H9 (cell line): ENCODE data around the gene ENHO. TPM values are rescaled to one million over a fixed set of nuclear protein-coding genes. Genes with fewer than 3 reads are reported as not detected.

ENCODE experiments used
- DNase-seq: peaks from one replicate; pipeline ENCODE4 v3.0.0-alpha.2; 2017
- H2AFZ ChIP-seq: one replicate; pipeline ENCODE4 v1.6.1; 2013; ENCODE audit warnings: mild to moderate bottlenecking, low read length, control low read depth, moderate library complexity
- H2AK5ac ChIP-seq: 2 replicates; pipeline ENCODE4 v1.6.1; 2013; ENCODE audit warnings: low read length, control low read depth, mixed read lengths; ENCODE audit not compliant: insufficient read length
- H2BK120ac ChIP-seq: one replicate; pipeline ENCODE4 v1.6.1; 2013; ENCODE audit warnings: low read depth, mild to moderate bottlenecking, low read length, control low read depth, inconsistent platforms; ENCODE audit not compliant: poor library complexity, severe bottlenecking
- H2BK12ac ChIP-seq: 2 replicates; pipeline ENCODE4 v1.6.1; 2013; ENCODE audit warnings: low read length, control low read depth, mixed read lengths, low read depth; ENCODE audit not compliant: insufficient read length
- H2BK15ac ChIP-seq: 2 replicates; pipeline ENCODE4 v1.6.1; 2013; ENCODE audit warnings: low read depth, low read length, control low read depth
- H2BK20ac ChIP-seq: one replicate; pipeline ENCODE4 v1.6.1; 2013; ENCODE audit warnings: low read depth, mild to moderate bottlenecking, low read length, control low read depth, inconsistent platforms; ENCODE audit not compliant: poor library complexity, severe bottlenecking
- H2BK5ac ChIP-seq: 2 replicates; pipeline ENCODE4 v1.6.1; 2013; ENCODE audit warnings: low read length, control low read depth, mixed read lengths; ENCODE audit not compliant: insufficient read length
- H3K14ac ChIP-seq: 2 replicates; pipeline ENCODE4 v1.6.1; 2013; ENCODE audit warnings: low read length, control low read depth; ENCODE audit not compliant: insufficient read depth
- H3K18ac ChIP-seq: 2 replicates; pipeline ENCODE4 v1.6.1; 2013; ENCODE audit warnings: low read depth, mild to moderate bottlenecking, mixed read lengths, low read length, control low read depth; ENCODE audit not compliant: insufficient read length
- H3K23ac ChIP-seq: 2 replicates; pipeline ENCODE4 v1.6.1; 2013; ENCODE audit warnings: low read length, control low read depth, mixed read lengths, low read depth; ENCODE audit not compliant: insufficient read length
- H3K23me2 ChIP-seq: 2 replicates; pipeline ENCODE4 v1.6.1; 2013; ENCODE audit warnings: low read depth, mild to moderate bottlenecking, mixed read lengths, low read length, control low read depth; ENCODE audit not compliant: insufficient read length, poor library complexity, severe bottlenecking
- H3K27ac ChIP-seq: 2 replicates; pipeline ENCODE4 v1.5.1; 2013; ENCODE audit warnings: low read length, control low read depth, mixed read lengths, low read depth; ENCODE audit not compliant: insufficient read length
- H3K27me3 ChIP-seq: 2 replicates; pipeline ENCODE4 v1.6.1; 2013; ENCODE audit warnings: low read length, control low read depth, inconsistent platforms; ENCODE audit not compliant: insufficient read depth
- H3K4ac ChIP-seq: 2 replicates; pipeline ENCODE4 v1.6.1; 2013; ENCODE audit warnings: low read depth, mild to moderate bottlenecking, control low read depth, inconsistent platforms, low read length, moderate library complexity
- H3K4me1 ChIP-seq: 2 replicates; pipeline ENCODE4 v1.6.1; 2013; ENCODE audit warnings: low read length, control low read depth, inconsistent platforms; ENCODE audit not compliant: insufficient read depth
- H3K4me2 ChIP-seq: 2 replicates; pipeline ENCODE4 v1.6.1; 2013; ENCODE audit warnings: low read length, control low read depth, mixed read lengths; ENCODE audit not compliant: insufficient read length, insufficient read depth
- H3K56ac ChIP-seq: 2 replicates; pipeline ENCODE4 v1.6.1; 2013; ENCODE audit warnings: low read depth, mild to moderate bottlenecking, mixed read lengths, low read length, control low read depth; ENCODE audit not compliant: insufficient read length
- H3K79me1 ChIP-seq: 2 replicates; pipeline ENCODE4 v1.6.1; 2013; ENCODE audit warnings: low read depth, mild to moderate bottlenecking, moderate library complexity, low read length, control low read depth, inconsistent platforms; ENCODE audit not compliant: insufficient read depth, poor library complexity, severe bottlenecking
- H3K79me2 ChIP-seq: 2 replicates; pipeline ENCODE4 v1.6.1; 2013; ENCODE audit warnings: low read length, control low read depth, inconsistent platforms; ENCODE audit not compliant: insufficient read depth
- H3K9ac ChIP-seq: 2 replicates; pipeline ENCODE4 v1.6.1; 2013; ENCODE audit warnings: low read length, control low read depth, mixed read lengths; ENCODE audit not compliant: insufficient read length; ENCODE audit errors: extremely low read depth
- H3K9me3 ChIP-seq: one replicate; pipeline ENCODE4 v1.6.1; 2013; ENCODE audit warnings: low read depth, low read length, inconsistent platforms; ENCODE audit not compliant: control insufficient read depth
- H3T11ph ChIP-seq: one replicate; pipeline ENCODE4 v1.6.1; 2013; ENCODE audit warnings: mild to moderate bottlenecking, low read length, control low read depth, inconsistent platforms
- H4K20me1 ChIP-seq: one replicate; pipeline ENCODE4 v1.6.1; 2013; ENCODE audit not compliant: control insufficient read depth, insufficient read length, insufficient read depth
- H4K5ac ChIP-seq: 2 replicates; pipeline ENCODE4 v1.6.1; 2013; ENCODE audit warnings: low read depth, mild to moderate bottlenecking, mixed read lengths, low read length, control low read depth; ENCODE audit not compliant: insufficient read length
- H4K8ac ChIP-seq: replicated peaks from 2 replicates; pipeline ENCODE4 v1.6.1; 2013; ENCODE audit warnings: low read length, control low read depth, mixed read lengths, low read depth; ENCODE audit not compliant: insufficient read length
- H4K91ac ChIP-seq: 2 replicates; pipeline ENCODE4 v1.6.1; 2013; ENCODE audit warnings: low read depth, mild to moderate bottlenecking, moderate library complexity, mixed read lengths, low read length, control low read depth; ENCODE audit not compliant: insufficient read length
- H3K27ac Mint-ChIP-seq, 3 experiments: 2 replicates in 2 of 3; 3 replicates in 1 of 3; pipeline ENCODE4 v1.8.0; 2020 to 2021; ENCODE audit warnings: mixed read lengths in 3 of 3, mild to moderate bottlenecking in 1 of 3, moderate library complexity in 1 of 3
- H3K27me3 Mint-ChIP-seq: 2 replicates; pipeline ENCODE4 v1.8.0; 2021; ENCODE audit warnings: low read depth, mild to moderate bottlenecking, moderate library complexity, mixed read lengths
- H3K36me3 Mint-ChIP-seq, 3 experiments: 2 replicates in 2 of 3; 3 replicates in 1 of 3; pipeline ENCODE4 v1.8.0; 2020 to 2021; ENCODE audit warnings: low read depth in 3 of 3, mixed read lengths in 3 of 3; ENCODE audit not compliant: insufficient read depth in 1 of 3
- H3K4me1 Mint-ChIP-seq, 2 experiments: 2 replicates each; pipeline ENCODE4 v1.8.0; 2020; ENCODE audit warnings: mixed read lengths in 2 of 2
- H3K4me3 Mint-ChIP-seq, 2 experiments: 2 replicates in 1 of 2; 3 replicates in 1 of 2; pipeline ENCODE4 v1.8.0; 2020 to 2021; ENCODE audit warnings: mild to moderate bottlenecking in 2 of 2, mixed read lengths in 2 of 2, moderate library complexity in 1 of 2
- H3K9me3 Mint-ChIP-seq, 2 experiments: 2 replicates in 1 of 2; 3 replicates in 1 of 2; pipeline ENCODE4 v1.8.0; 2020; ENCODE audit warnings: mild to moderate bottlenecking in 2 of 2, mixed read lengths in 2 of 2, moderate library complexity in 1 of 2
- WGBS: extraction: QIAGEN DNeasy Blood & Tissue Kit; methylation state at CpG from one replicate; pipeline ENCODE4 v1.1.7; 2013; ENCODE audit warnings: missing lambda C conversion rate, low lambda C conversion rate, mixed read lengths; ENCODE audit not compliant: insufficient read length; ENCODE audit errors: extremely low coverage; 5-methylcytosine and 5-hydroxymethylcytosine counted together
- total RNA-seq: library from RNA; stranded (reverse); gene quantifications from 2 replicates; pipeline ENCODE4 v1.2.1, GENCODE V29; 2021
- TF ChIP-seq, protein P1 (sequence below): fragments of 200-600 bp; sonication (generic); conservative IDR thresholded peaks from 3 replicates; pipeline ENCODE4 v1.8.0; 2021; ENCODE audit warnings: antibody characterized with exemption, mild to moderate bottlenecking

ENHO gene
- total RNA-seq, 1 experiment from 2014 or later: 14.5 TPM

DNA sequence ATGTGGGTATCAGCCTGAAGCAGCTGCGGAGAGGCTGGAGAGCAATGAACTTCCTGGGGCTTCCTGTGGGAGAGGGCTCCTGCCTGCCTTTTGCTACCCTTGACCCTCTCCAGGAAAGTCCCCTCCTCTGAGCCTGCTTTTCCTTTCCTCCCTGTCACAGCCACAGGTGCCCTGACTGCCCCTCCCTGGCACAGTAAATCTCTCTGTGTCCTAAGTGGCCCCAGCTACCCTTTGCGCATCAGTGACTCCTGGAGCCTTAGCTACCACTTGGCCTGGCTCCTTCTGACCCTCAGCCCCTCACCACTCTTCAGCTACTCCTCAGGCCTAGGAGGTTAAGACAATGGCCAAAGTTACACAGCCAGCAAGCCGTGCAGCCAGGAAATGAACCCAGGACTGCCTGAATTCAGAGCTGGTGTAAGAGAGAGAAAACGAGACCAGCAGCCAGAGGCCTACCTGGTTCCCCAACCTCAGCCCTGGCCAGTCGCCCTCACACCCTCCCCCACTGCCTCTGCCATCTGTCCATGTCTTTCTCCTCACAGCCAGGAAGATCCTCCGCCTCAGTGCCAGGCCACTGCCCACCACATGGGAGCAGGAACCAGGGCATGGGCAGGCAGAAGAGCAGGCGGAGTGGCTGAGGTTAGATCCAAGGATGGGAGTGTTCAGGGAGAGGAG, 48.2 kb upstream of the ENHO start:
- H3K79me1 ChIP-seq: no peaks in the 10 kb centered on the region
- DNase-seq: no peak
- H2AFZ ChIP-seq: no peak overlapping the region
- H2BK12ac ChIP-seq: no peak overlapping the region
- H4K20me1 ChIP-seq: peaks cover 4% of the 10 kb centered on the region
- peak overlapping the region in 1 of 3 experiments; percentile 15; a peak in 1 of 7 replicates for H3K27ac Mint-ChIP-seq
- no peak overlapping the region for H4K5ac ChIP-seq
- no peaks in the 10 kb centered on the region; the same call in 1 of the 2 replicates for H3K27me3 ChIP-seq
- peak overlapping the region in 1 of 2 experiments; percentile 15; a peak in 1 of 5 replicates for H3K4me3 Mint-ChIP-seq
- H3K4me1 Mint-ChIP-seq: peaks cover 25 to 50% of the 10 kb centered on the region in 2 experiments
- no peaks in the 10 kb centered on the region for H3K9me3 ChIP-seq
- no peak overlapping the region for H2BK20ac ChIP-seq
- H3K18ac ChIP-seq: no peak overlapping the region
- H4K91ac ChIP-seq: no peak overlapping the region
- no CpG with 5 or more reads among the region's 7 CpGs for WGBS
- H3K9ac ChIP-seq: no peak overlapping the region
- no peak overlapping the region for H3K4ac ChIP-seq
- no peak overlapping the region for H3K4me2 ChIP-seq
- H2BK15ac ChIP-seq: no peak overlapping the region
- no peak overlapping the region for H2AK5ac ChIP-seq
- no peaks in the 10 kb centered on the region for H3K36me3 Mint-ChIP-seq
- H3K56ac ChIP-seq: no peak overlapping the region
- H3K4me1 ChIP-seq: no peaks in the 10 kb centered on the region; the same call in 1 of the 2 replicates
- H4K8ac ChIP-seq: no peak overlapping the region
- no peaks in the 10 kb centered on the region; a peak in 1 of 5 replicates for H3K9me3 Mint-ChIP-seq
- H3K27ac ChIP-seq: no peak overlapping the region
- no peak overlapping the region for H2BK120ac ChIP-seq
- no peak overlapping the region for H3T11ph ChIP-seq
- H3K27me3 Mint-ChIP-seq: peaks cover 35% of the 10 kb centered on the region
- no peaks in the 10 kb centered on the region for H3K23me2 ChIP-seq
- TF ChIP-seq, protein P1, sequence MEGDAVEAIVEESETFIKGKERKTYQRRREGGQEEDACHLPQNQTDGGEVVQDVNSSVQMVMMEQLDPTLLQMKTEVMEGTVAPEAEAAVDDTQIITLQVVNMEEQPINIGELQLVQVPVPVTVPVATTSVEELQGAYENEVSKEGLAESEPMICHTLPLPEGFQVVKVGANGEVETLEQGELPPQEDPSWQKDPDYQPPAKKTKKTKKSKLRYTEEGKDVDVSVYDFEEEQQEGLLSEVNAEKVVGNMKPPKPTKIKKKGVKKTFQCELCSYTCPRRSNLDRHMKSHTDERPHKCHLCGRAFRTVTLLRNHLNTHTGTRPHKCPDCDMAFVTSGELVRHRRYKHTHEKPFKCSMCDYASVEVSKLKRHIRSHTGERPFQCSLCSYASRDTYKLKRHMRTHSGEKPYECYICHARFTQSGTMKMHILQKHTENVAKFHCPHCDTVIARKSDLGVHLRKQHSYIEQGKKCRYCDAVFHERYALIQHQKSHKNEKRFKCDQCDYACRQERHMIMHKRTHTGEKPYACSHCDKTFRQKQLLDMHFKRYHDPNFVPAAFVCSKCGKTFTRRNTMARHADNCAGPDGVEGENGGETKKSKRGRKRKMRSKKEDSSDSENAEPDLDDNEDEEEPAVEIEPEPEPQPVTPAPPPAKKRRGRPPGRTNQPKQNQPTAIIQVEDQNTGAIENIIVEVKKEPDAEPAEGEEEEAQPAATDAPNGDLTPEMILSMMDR: no peak
- no peak overlapping the region for H3K23ac ChIP-seq
- H3K79me2 ChIP-seq: no peaks in the 10 kb centered on the region
- H3K14ac ChIP-seq: no peak overlapping the region
- no peak overlapping the region for H2BK5ac ChIP-seq
